ENCODE results near the gene GADD45B. TPM values are rescaled to one million over a fixed set of nuclear protein-coding genes. Genes with fewer than 3 reads are reported as not detected.
A peak's percentile ranks its signal among the peaks of the same experiment; 100 is the strongest.

GADD45B gene
- total RNA-seq, 1 experiment from 2014 or later = 56.2 TPM

DNA sequence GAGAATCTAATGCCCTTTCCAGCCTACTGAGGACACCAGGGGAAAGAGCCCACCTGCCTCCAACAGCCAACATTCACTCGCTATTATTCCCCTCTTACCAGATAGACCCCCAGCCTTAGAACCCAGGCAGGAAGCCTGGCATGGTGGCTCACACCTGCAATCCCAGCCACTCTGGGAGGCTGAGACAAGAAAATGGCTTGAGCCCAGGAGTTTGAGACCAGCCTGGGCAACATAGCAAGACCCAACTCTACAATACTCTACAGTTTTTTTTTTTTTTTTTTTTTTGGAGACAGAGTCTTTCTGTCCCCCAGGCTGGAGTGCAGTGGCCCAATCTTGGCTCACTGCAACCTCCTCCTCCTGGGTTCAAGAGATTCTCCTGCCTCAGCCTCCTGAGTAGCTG, 15.7 kb upstream of the GADD45B start:
- H3K36me3 ChIP-seq (ENCODE audit: control insufficient read depth, insufficient read depth, low read length) = peaks cover 5% of the 10 kb centered on the region; the same call in 1 of the 2 replicates
- BruUV-seq (replicated peaks) = no TSS peak
- no peak overlapping the region for H3K4me3 ChIP-seq (ENCODE audit: low read depth in 2 of 2, low read length in 2 of 2)
- in situ Hi-C loops (cut with HindIII; ENCODE audit: low pct_unique_long_range_greater_than_20kb, low sequenced_read_pairs) = no loop called here
- ChIA-PET CTCF (interaction anchor here (0.6 kb wide), 1 partner anchor 1774 kb away, joined by 5 read pairs; no protein-coding TSS in a partner anchor), POLR2A (no interaction called here)
- peaks cover 6% of the 10 kb centered on the region for H3K4me1 ChIP-seq (ENCODE audit: control insufficient read depth, insufficient read depth, low read length)
- H3K9me3 ChIP-seq (ENCODE audit: control insufficient read depth, insufficient read depth, low read depth, low read length) = no peaks in the 10 kb centered on the region
- no peaks in the 10 kb centered on the region for H3K27me3 ChIP-seq (ENCODE audit: control insufficient read depth, insufficient read depth, low read length)
- no peak for DNase-seq (ENCODE audit: low read depth, low spot score)
- intact Hi-C loops (cut with micrococcal nuclease; ENCODE audit: unreplicated experiment) = no loop called here
- ATAC-seq = no peak
- no peak for TF ChIP-seq POLR2AphosphoS5 (IDR thresholded peaks at IDR 0.05; ENCODE audit: low read depth, low read length)
- no peak for TF ChIP-seq TCF7L2 (IDR thresholded peaks at IDR 0.05; ENCODE audit: low read depth, low read length)
- TF ChIP-seq, protein P1, sequence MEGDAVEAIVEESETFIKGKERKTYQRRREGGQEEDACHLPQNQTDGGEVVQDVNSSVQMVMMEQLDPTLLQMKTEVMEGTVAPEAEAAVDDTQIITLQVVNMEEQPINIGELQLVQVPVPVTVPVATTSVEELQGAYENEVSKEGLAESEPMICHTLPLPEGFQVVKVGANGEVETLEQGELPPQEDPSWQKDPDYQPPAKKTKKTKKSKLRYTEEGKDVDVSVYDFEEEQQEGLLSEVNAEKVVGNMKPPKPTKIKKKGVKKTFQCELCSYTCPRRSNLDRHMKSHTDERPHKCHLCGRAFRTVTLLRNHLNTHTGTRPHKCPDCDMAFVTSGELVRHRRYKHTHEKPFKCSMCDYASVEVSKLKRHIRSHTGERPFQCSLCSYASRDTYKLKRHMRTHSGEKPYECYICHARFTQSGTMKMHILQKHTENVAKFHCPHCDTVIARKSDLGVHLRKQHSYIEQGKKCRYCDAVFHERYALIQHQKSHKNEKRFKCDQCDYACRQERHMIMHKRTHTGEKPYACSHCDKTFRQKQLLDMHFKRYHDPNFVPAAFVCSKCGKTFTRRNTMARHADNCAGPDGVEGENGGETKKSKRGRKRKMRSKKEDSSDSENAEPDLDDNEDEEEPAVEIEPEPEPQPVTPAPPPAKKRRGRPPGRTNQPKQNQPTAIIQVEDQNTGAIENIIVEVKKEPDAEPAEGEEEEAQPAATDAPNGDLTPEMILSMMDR (IDR thresholded peaks at IDR 0.05) = no peak
- no peak for TF ChIP-seq SIN3A (IDR thresholded peaks at IDR 0.05; ENCODE audit: borderline replicate concordance, insufficient read depth, low read depth, low read length)
- TF ChIP-seq, protein P2, sequence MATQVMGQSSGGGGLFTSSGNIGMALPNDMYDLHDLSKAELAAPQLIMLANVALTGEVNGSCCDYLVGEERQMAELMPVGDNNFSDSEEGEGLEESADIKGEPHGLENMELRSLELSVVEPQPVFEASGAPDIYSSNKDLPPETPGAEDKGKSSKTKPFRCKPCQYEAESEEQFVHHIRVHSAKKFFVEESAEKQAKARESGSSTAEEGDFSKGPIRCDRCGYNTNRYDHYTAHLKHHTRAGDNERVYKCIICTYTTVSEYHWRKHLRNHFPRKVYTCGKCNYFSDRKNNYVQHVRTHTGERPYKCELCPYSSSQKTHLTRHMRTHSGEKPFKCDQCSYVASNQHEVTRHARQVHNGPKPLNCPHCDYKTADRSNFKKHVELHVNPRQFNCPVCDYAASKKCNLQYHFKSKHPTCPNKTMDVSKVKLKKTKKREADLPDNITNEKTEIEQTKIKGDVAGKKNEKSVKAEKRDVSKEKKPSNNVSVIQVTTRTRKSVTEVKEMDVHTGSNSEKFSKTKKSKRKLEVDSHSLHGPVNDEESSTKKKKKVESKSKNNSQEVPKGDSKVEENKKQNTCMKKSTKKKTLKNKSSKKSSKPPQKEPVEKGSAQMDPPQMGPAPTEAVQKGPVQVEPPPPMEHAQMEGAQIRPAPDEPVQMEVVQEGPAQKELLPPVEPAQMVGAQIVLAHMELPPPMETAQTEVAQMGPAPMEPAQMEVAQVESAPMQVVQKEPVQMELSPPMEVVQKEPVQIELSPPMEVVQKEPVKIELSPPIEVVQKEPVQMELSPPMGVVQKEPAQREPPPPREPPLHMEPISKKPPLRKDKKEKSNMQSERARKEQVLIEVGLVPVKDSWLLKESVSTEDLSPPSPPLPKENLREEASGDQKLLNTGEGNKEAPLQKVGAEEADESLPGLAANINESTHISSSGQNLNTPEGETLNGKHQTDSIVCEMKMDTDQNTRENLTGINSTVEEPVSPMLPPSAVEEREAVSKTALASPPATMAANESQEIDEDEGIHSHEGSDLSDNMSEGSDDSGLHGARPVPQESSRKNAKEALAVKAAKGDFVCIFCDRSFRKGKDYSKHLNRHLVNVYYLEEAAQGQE (IDR thresholded peaks at IDR 0.05; ENCODE audit: insufficient read depth in 1 of 2, low read depth in 2 of 2, low read length in 1 of 2) = no peak
- H3K27ac ChIP-seq (ENCODE audit: low read length) = no peak overlapping the region

DNA sequence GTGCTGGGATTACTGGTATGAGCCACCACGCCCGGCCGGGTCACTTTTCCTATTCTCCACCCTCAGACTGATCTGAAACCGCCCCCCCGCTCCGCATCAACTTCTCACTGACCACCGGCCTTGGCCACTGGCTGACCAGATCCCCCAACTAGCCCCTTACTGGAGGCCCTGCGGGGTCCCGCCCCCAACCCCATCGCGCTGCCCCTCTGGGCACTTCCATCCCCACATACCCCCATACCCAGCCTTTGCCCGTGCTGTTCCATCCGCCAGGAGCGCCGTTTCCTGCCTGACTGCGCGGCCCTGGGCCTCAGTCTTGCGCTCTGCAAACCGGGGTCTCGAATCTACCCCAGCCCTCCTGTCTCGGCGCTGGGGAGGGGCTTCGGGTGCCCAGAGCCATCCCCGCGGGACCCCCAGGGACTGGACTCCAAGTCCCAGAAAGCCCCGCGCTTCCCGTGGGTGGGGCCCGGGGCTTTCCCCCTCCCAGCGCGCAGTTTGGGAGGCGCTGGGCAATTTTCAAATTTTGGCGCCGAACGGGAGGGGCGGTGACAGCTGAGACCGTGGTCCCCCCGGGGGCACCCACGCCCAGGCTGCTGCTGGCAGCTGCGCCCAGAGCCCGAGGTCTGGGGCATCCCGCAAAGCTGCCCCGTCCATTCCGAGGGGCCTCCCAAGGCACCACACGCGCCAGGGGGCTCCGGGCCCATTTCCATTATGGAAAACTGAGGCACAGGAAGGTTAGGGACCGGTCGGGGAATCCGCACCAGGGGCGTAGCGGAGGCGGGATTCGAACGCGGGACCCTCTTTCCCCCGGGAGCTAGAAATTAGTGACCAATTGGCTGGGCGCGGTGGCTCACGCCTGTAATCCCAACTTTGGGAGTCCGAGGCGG, 13.9 kb upstream of the GADD45B start:
- CTCF ChIA-PET = no interaction called here
- in situ Hi-C loops (cut with HindIII; ENCODE audit: low pct_unique_long_range_greater_than_20kb, low sequenced_read_pairs) = no loop called here

More for the DNA sequence above, 13.9 kb upstream of the GADD45B start:
- H3K27ac ChIP-seq (ENCODE audit: low read length) = peak overlapping the region; percentile 87
- DNase-seq (ENCODE audit: low read depth, low spot score) (no peak), ATAC-seq (peak; percentile 87)
- POLR2A ChIA-PET = no interaction called here
- no peaks in the 10 kb centered on the region for H3K27me3 ChIP-seq (ENCODE audit: control insufficient read depth, insufficient read depth, low read length)
- H3K9me3 ChIP-seq (ENCODE audit: control insufficient read depth, insufficient read depth, low read depth, low read length) = no peaks in the 10 kb centered on the region
- intact Hi-C loops (cut with micrococcal nuclease; ENCODE audit: unreplicated experiment) = no loop called here
- BruUV-seq (replicated peaks) = no TSS peak
- H3K4me3 ChIP-seq (ENCODE audit: low read depth in 2 of 2, low read length in 2 of 2) = peak overlapping the region; percentile 60 to 67
- H3K4me1 ChIP-seq (ENCODE audit: control insufficient read depth, insufficient read depth, low read length) = peaks cover 4% of the 10 kb centered on the region
- H3K36me3 ChIP-seq (ENCODE audit: control insufficient read depth, insufficient read depth, low read length) = no peaks in the 10 kb centered on the region; the same call in 1 of the 2 replicates
- TF ChIP-seq SIN3A (IDR thresholded peaks at IDR 0.05; ENCODE audit: borderline replicate concordance, insufficient read depth, low read depth, low read length) = peak; percentile 51; the same call in 1 of the 2 replicates
- TF ChIP-seq, protein P1 (IDR thresholded peaks at IDR 0.05) = no peak

Measured in Panc1 (cell line).